ENCODE measurements around the gene BSX. TPM values are rescaled to one million over a fixed set of nuclear protein-coding genes. Genes with fewer than 3 reads are reported as not detected.

The BSX gene
- total RNA-seq, 1 experiment from 2014 or later: not detected

GRCh38 chr11:123000721-123001120 is 19.1 kb upstream of the BSX start:
- H3K4me1 Mint-ChIP-seq (ENCODE audit: low read depth, unreplicated experiment): no peaks in the 10 kb centered on the region
- TF ChIP-seq CTCF (IDR thresholded peaks at IDR 0.05; ENCODE audit: insufficient read depth in 1 of 2, low read depth in 1 of 2, low read length in 1 of 2, severe bottlenecking in 1 of 2, unreplicated experiment in 1 of 2): no peak
- Histone ChIP-seq H3K4me3 (ENCODE audit: low read depth, low read length) (no peak overlapping the region), H3K27me3 (replicated peaks; ENCODE audit: control insufficient read depth, insufficient read depth, low read length) (peaks cover 1% of the 10 kb centered on the region; the same call in 1 of the 2 replicates), H3K36me3 (ENCODE audit: control insufficient read depth, insufficient read depth, low read length) (no peaks in the 10 kb centered on the region), H3K9me3 (no peaks in the 10 kb centered on the region), H3K4me1 (no peaks in the 10 kb centered on the region)
- H3K27me3 Mint-ChIP-seq (ENCODE audit: insufficient read depth, unreplicated experiment): peaks cover 17% of the 10 kb centered on the region
- no peak overlapping the region for H3K27ac Mint-ChIP-seq (ENCODE audit: unreplicated experiment)
- no peaks in the 10 kb centered on the region for H3K36me3 Mint-ChIP-seq (ENCODE audit: insufficient read depth, unreplicated experiment)
- ChIA-PET POLR2A (no interaction called here), CTCF (interaction anchor here (0.7 kb wide), 1 partner anchor 246 kb away, joined by 5 read pairs; no protein-coding TSS in a partner anchor)
- no peak overlapping the region for H3K4me3 Mint-ChIP-seq (ENCODE audit: unreplicated experiment)
- no peak for DNase-seq
- intact Hi-C loops (cut with micrococcal nuclease; ENCODE audit: unreplicated experiment): no loop called here
- H3K9me3 Mint-ChIP-seq (ENCODE audit: unreplicated experiment): no peaks in the 10 kb centered on the region
- no TSS peak for BruUV-seq (replicated peaks)

- intact Hi-C loops (cut with micrococcal nuclease; ENCODE audit: unreplicated experiment): no loop called here
- BruUV-seq (replicated peaks): no TSS peak
- Histone ChIP-seq H3K9me3 (no peaks in the 10 kb centered on the region), H3K4me3 (ENCODE audit: low read depth, low read length) (no peak overlapping the region), H3K4me1 (no peaks in the 10 kb centered on the region), H3K36me3 (ENCODE audit: control insufficient read depth, insufficient read depth, low read length) (no peaks in the 10 kb centered on the region), H3K27me3 (replicated peaks; ENCODE audit: control insufficient read depth, insufficient read depth, low read length) (peaks cover 1% of the 10 kb centered on the region; the same call in 1 of the 2 replicates)
- no peak overlapping the region for H3K27ac Mint-ChIP-seq (ENCODE audit: unreplicated experiment)
- no peaks in the 10 kb centered on the region for H3K4me1 Mint-ChIP-seq (ENCODE audit: low read depth, unreplicated experiment)
- no peaks in the 10 kb centered on the region for H3K36me3 Mint-ChIP-seq (ENCODE audit: insufficient read depth, unreplicated experiment)
- CTCF ChIA-PET: no interaction called here
- no peak for TF ChIP-seq CTCF (IDR thresholded peaks at IDR 0.05; ENCODE audit: insufficient read depth in 1 of 2, low read depth in 1 of 2, low read length in 1 of 2, severe bottlenecking in 1 of 2, unreplicated experiment in 1 of 2)
- no peak for DNase-seq
- H3K27me3 Mint-ChIP-seq (ENCODE audit: insufficient read depth, unreplicated experiment): peaks cover 30% of the 10 kb centered on the region
- no peaks in the 10 kb centered on the region for H3K9me3 Mint-ChIP-seq (ENCODE audit: unreplicated experiment)
- POLR2A ChIA-PET: no interaction called here
- no peak overlapping the region for H3K4me3 Mint-ChIP-seq (ENCODE audit: unreplicated experiment)
These were observed 17.2 kb upstream of the BSX start for GRCh38 chr11:122998727-122999366.

GRCh38 chr11:122995526-122995925 is 13.9 kb upstream of the BSX start:
- Histone ChIP-seq H3K9me3 (peaks cover 5% of the 10 kb centered on the region; the same call in 1 of the 2 replicates), H3K4me1 (no peaks in the 10 kb centered on the region), H3K36me3 (ENCODE audit: control insufficient read depth, insufficient read depth, low read length) (no peaks in the 10 kb centered on the region), H3K27me3 (replicated peaks; ENCODE audit: control insufficient read depth, insufficient read depth, low read length) (0 out of 2 replicates have a peak, but pooled peaks cover 1% of the 10 kb centered on the region), H3K4me3 (ENCODE audit: low read depth, low read length) (no peak overlapping the region)
- BruUV-seq (replicated peaks): no TSS peak
- Mint-ChIP-seq H3K9me3 (ENCODE audit: unreplicated experiment) (no peaks in the 10 kb centered on the region), H3K4me3 (ENCODE audit: unreplicated experiment) (no peak overlapping the region), H3K27me3 (ENCODE audit: insufficient read depth, unreplicated experiment) (peaks cover 29% of the 10 kb centered on the region), H3K27ac (ENCODE audit: unreplicated experiment) (no peak overlapping the region), H3K36me3 (ENCODE audit: insufficient read depth, unreplicated experiment) (no peaks in the 10 kb centered on the region), H3K4me1 (ENCODE audit: low read depth, unreplicated experiment) (no peaks in the 10 kb centered on the region)
- intact Hi-C loops (cut with micrococcal nuclease; ENCODE audit: unreplicated experiment): no loop called here
- DNase-seq: no peak
- no peak for TF ChIP-seq CTCF (IDR thresholded peaks at IDR 0.05; ENCODE audit: insufficient read depth in 1 of 2, low read depth in 1 of 2, low read length in 1 of 2, severe bottlenecking in 1 of 2, unreplicated experiment in 1 of 2)
- CTCF ChIA-PET: no interaction called here
- POLR2A ChIA-PET: no interaction called here
